PFSK-1 (cell line): ENCODE results near the gene ANAPC7.

Source experiments
- POLR2AphosphoS5 ChIP-seq: IDR thresholded peaks from 2 replicates; pipeline ENCODE4 v1.6.1; 2012; ENCODE audit warnings: low read depth, mild to moderate bottlenecking, control low read depth, low read length, moderate library complexity
- SIN3A ChIP-seq: IDR thresholded peaks from 2 replicates; pipeline ENCODE4 v1.6.1; 2012; ENCODE audit warnings: mild to moderate bottlenecking, low read length, moderate library complexity, borderline replicate concordance; ENCODE audit not compliant: insufficient read depth

- TF ChIP-seq POLR2AphosphoS5, result no peak
- no peak for TF ChIP-seq SIN3A
These were observed 64.1 kb downstream of the ANAPC7 start for GRCh38 chr12:110339184-110339952.
